ENCODE measurements around the gene SPI1.

DNA sequence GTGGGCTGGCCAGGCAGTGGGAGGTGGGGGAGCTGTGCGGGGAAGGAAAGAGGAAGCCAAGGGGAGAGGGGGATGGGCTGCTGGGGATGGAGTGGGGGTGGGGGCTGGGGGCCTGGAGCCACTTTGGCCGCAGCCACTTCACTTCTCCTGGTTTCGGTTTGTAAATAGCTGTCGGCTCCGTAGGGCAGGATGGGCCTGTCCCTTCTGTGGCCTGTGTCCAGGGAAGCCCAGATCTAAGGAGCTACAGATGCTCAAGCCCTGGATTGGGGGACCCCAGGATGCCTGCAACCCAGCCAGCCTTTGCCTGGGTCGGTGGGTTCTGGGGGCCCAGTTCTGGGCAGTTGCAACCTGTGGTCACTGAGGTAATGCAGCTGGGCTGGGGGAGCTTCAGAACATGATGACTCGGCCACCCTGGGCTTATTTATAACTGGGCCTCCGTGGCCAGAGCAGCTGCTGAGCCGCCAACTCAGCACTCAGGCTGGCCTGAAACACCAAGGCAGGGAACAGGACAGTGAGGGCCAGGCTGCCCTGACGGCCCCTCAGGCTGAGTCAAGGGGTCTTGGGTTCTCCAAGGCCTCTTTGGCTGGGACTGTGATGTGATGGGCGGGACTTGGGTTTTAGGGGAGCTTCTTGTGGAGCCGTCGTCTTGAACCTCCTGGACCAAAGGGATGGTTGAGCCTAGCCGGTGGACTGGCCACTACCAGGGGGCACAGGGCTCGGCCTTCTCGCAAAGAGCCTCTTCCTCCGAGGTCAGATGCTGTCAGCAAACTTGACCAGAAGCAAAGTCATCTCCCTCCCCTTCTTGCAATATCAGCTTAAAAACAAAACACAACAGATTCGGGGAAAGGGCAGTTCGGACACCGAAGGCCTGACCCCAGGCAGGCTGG, 15.1 kb upstream of the SPI1 start:
- TF ChIP-seq, protein P1, sequence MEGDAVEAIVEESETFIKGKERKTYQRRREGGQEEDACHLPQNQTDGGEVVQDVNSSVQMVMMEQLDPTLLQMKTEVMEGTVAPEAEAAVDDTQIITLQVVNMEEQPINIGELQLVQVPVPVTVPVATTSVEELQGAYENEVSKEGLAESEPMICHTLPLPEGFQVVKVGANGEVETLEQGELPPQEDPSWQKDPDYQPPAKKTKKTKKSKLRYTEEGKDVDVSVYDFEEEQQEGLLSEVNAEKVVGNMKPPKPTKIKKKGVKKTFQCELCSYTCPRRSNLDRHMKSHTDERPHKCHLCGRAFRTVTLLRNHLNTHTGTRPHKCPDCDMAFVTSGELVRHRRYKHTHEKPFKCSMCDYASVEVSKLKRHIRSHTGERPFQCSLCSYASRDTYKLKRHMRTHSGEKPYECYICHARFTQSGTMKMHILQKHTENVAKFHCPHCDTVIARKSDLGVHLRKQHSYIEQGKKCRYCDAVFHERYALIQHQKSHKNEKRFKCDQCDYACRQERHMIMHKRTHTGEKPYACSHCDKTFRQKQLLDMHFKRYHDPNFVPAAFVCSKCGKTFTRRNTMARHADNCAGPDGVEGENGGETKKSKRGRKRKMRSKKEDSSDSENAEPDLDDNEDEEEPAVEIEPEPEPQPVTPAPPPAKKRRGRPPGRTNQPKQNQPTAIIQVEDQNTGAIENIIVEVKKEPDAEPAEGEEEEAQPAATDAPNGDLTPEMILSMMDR (IDR thresholded peaks at IDR 0.05; ENCODE audit: insufficient read depth, low read length, poor library complexity, severe bottlenecking): no peak
- TF ChIP-seq EZH2phosphoT487 (conservative IDR thresholded peaks at IDR 0.05; ENCODE audit: low read length): no peak

Measured in SU-DHL-6 (cell line).